Activated gamma-delta T cell treated with anti-CD3 and anti-CD28 coated beads, Interleukin-2, amount 50 U/mL, for 16 hours (primary cell): Measurements from ENCODE around the gene IGHMBP2.
"Not testable (repeated sequence)": the region's sequence is repeated elsewhere in the genome, so short reads cannot be mapped to it uniquely, and the experiment has no call there.

Experiments
- DNase-seq: peaks from one replicate; pipeline ENCODE4 v3.0.0-alpha.2; 2020; ENCODE audit warnings: low read depth

The IGHMBP2 gene

DNA sequence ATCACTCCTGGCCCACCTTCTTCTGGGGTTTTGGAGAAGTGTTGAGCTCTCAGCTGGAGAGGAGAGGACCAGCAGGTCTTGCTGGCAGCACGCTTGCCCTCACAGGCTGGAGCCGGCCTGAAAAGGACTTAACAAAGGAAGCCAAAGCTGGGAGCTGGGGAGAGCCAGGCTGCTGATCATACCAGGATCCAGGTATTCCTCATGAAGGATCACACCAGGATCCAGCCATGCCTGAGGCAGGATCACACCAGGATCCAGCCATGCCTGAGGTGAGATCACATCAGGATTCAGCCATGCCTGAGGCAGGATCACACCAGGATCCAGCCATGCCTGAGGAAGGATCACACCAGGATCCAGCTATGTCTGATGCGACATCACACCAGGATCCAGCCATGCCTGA, 60.1 kb downstream of the IGHMBP2 start:
- no peak for DNase-seq

DNA sequence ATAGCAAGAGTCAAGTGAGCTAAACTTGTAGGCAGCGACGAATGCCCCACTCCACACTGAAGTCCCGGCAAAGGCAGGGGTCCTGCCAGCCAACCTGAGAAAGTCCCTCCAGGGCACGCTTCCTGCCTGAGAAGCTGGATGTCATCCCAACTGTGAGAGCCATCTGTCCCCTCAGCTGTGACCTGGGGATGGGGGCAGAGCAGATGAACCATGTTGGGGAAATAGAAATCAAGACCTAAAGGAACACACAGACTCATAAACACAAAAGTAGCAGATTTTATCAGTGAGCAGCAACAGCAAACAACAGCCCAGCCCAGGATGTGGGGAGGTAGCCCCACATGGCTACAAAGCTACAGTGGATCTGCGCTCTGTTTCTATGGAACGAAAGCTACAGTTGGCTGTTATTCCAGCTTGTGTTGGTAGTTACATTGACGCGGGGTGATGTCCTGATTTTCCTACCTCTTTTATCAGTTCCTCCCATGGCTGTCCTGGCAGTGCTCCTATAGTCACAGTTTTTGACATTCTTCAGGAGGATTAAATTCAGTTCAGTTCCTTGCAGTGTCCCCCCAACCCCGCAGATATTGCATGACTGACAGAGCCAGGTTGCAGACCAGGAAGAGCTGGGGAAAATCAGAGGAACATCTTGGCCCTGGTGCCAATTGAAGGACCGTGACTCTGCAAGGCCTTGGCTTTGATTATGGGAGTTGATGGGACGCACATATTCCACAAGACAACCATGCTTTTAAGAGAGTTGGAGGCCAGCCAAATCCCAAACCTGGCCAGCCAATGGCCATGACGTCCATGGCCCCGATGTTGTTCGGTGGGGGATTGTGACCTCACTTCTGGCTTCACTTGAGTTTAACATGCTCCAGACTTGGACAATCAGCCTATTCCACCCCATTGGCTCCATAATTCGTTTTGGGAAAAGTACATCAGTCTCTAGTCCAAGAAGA, 62.5 kb downstream of the IGHMBP2 start:
- no peak for DNase-seq

DNA sequence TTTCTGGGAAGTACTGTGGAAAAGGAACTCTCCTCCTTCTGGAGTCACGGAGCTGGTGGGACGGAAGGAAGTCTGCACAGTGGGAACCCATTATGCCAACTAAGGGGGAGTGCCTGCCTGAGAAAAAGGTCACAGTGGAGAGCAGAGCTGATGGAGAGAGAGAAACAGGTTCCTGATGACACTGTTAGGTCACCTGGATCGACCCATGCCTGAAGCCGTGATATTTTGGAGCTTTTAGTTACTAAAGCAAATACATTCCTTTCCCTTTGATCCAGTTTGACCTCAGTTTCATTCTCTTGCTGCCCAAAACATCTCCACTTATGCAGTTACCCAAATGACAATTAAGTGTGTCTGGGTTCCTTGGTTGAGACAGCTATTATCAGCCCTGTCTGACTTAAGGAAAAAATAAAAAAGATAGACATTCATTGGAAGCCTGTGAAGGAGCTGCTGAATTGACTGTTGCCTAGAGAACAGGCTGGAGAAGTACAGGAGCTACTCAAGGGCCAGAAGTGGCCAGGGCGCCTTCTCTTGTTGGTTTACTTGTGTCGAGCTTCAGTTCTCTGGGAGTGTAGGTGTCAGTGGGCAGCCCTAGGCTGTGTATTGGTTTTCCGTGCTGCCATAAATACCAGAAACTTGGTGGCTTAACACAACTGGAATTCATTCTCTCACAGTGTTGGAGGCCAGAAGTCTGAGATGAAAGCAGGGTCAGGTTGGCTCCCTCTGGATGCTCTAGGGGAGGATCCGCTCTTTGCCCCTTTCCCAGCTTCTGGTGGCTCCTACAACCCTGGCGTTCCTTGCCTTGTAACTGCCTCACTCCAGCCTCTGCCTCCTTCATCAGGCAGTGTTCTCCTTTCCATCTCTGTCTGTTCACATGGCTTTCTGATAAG, 63.4 kb downstream of the IGHMBP2 start:
- no peak for DNase-seq

DNA sequence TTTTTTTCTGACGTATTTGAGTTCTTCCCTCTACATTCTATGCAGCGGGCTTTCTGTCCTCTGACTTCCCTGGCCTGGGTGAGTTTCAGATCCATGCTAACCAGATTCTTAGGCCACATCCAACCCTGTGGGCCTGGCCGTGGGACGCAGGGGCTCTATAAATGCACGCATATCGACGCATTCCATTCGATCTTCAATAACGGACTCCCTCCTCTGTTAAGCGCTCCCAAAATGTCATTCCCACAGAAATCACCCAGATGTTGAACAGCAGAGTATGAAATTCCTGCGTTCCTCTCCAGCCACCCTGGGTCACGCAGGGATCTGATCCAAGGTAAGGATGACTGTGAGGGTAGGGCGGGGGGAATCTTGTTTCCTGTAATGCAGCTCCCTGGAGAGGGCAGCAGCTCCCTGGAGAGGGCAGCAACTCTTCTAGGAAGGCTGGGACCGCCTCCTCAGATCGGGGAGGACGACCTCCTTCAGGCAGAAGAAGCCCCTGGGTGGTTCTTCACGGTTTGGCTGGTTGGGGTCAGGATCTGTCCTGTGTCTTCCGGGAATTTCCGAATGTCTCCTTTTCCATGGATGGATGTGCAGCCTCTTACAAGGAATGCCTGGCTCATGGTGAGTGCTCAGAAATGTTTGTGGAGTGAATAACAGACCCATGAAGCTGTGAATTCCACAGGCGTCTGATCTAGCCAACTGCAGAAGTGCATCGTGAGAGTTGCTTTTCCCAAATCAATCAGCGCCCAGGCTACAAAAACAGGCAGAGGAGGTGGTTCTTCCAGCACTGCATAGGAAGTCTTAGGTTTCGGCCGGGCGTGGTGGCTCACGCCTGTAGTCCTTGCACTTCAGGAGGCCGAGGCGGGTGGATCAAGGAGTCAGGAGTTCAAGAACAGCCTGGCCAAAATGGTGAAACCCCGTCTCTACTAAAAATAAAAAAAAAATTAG, 64.9 kb downstream of the IGHMBP2 start:
- DNase-seq, result no peak

DNA sequence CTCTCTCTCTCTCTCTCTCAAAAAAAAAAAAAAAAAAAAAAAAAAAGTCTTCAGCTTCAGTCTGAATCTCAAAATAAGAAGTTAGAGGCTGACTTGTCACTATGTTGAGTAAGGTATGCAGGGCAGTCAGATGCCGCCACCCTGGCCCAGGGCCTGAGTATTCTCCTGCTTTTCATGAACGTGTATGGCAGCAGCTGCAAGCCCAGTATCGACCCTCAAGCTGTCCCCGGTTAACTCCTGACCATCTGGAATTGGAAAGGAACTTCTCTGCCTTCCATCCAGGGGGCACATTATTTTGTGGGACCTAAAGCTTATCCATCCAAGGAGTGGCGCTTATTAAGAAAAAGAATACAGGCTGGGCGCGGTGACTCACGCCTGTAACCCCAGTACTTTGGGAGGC, 65.7 kb downstream of the IGHMBP2 start:
- DNase-seq, result no peak

DNA sequence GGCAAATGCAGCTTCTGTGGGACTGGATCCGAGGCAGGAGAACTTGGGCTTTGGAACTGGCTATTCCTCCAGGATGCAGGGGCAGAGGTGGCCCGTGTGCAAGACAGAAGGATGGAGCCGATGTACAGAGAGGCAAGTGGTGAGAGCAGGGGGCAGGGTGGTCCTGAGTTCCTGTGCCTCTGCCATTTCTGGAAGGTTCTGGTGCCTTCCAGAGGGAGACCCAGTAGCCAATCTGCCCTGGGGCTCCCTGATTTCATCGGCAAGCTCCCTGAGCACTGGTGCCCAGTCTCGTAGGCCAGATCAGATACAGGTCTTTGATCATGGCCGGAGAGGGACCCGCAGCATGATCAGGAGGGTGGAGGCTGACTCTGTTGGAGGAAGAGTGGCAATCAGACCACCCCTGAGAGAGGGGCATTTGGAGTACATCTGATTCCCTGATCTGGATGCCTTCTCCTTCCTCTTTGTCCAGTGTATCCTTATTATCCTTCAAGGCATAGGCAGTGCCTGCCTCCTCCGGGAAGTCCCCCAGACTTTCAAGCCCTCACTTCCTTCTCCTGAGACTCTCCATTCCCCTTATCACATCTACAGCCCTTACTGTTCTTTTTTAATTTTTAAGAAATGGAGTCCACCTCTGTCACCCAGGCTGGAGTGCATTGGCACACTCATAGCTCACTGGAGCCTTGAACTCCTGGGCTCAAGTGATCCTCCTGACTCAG, 67.4 kb downstream of the IGHMBP2 start:
- DNase-seq, result no peak

DNA sequence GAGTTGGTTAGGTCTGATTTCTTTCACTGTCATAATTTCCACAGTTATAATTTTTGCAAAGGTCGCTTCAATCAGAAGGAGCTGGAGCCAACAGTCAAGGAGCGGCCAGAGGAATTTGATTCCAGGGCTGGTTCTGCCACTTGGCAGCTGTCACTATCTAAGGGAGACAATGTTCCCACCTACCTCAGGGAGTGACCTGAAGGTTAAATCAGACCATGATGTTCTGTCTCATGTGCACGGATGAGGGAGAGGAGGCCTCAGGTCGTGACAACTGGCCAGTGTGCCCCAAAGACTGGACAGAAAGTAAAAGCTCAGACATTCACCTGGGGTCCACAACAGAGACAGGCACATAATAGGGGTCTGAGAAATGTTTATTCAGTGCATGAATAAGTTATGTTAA, 69.5 kb downstream of the IGHMBP2 start:
- DNase-seq, result no peak

DNA sequence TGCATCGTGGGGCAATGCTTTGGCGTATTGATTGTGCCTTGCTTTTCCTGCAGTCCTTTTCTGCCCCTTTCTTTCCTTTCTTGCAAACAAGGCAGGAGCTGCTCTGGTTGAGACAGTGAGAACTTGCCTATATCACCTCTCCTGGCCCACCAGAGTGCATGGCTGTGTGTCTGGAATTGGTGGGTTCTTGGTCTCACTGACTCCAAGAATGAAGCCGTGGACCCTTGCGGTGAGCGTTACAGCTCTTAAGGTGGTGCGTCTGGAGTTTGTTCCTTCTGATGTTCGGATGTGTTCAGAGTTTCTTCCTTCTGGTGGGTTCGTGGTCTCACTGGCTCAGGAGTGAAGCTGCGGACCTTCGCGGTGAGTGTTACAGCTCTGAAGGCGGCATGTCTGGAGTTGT, 70.0 kb downstream of the IGHMBP2 start:
- DNase-seq, result not testable (repeated sequence)

DNA sequence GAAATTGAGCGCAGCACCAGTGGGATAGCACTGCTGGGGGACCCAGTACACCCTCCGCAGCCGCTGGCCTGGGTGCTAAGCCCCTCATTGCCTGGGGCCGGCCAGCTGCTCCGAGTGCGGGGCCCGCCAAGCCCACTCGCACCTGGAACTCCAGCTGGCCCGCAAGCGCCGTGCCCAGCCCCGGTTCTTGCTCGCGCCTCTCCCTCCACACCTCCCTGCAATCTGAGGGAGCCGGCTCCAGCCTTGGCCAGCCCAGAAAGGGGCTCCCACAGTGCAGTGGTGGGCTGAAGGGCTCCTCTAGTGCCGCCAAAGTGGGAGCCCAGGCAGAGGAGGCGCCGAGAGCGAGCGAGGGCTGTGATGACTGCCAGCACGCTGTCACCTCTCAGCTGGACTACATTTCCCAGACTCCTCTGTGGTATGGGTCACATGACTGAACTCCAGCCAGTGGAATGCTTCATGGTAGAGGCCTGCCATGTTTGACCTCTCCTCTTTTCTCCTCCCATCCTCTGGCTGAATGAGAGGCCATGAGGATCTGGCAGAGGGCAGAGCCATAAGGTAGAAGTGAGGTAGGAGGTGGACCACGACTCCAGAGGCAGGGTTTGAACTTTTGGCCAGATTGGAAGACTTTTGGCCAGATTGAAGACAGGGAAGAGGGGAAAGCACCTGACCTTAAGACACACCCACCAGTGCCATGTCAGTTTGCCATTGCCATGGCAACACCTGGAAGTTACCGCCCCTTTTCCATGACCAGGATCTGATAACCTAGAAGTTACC, 70.9 kb downstream of the IGHMBP2 start:
- DNase-seq, result no peak

DNA sequence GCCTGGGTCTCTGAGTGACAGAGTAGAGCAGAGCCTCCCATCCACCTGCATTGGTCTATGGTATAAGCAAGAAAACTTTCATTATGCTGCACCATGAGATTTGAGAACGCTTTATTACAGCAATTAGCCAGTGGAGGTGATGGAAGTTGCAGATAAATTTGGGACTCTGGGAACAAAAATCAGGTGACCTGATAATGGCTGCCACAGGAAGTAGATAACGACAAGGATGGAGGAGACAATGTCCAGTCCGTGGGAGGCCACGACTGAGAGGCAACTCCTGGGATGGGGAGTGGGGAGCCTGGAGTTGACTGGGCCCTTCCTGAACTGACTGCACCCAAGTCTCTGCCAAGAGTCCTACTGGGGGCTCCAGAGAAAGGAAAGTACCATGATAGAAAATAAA, 72.4 kb downstream of the IGHMBP2 start:
- no peak for DNase-seq

DNA sequence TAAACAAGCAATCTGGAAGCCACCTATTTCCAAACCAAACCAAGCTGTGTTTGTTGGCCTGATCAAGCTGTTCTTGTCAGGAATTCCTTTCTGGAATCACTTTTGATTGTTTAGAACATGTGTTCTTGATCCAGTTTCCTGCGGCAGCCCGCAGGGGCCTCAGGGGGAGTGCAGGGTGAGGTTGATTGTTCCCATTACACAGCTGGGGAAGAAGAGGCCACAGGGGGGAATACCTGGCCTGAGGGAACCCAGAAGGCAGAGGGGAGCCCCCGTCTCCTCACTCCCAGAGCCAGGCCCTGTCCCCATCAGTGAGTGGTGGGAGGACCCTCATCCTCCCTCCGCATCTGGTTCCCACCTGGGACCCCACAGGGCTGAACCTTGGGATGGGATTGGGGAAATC, 72.9 kb downstream of the IGHMBP2 start:
- no peak for DNase-seq

DNA sequence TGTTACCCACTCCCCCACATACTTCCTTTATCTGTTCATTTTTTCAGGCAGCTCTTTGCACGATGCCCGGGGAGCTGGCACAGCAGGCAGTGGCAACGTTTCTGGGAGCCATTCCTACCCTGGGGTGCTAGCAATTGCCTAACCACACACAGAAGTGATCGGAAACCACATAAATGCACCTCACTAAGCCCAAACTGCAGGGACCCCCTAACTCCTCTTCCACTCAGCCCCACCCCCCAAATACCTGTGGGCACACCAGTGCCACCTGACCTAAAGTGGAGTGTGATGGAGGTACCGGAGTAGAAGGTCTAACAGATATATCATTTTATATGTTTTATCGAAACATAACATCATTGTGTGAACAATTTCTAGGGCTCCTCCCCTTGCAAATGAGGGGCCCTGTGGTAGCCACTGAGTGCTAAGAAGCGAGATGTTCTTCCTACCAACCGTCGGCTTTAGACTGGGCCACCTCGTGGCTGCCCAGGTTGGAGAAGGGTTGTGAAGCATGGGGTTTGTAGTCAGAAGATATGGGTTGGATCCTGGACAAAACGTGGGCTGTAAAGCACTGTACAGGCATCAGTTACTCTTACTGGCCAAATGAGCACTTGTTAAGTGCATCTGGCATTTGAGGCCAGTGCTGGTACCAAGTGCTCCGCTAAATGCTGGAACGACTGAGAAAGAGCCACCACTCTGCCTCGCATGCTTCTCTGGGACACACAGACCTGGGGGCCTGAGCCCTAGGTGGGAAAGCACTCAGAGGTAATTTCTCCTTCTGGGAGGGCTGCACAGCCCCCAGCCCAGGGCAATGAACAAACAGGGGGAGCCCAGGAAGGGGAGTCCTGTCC, 74.3 kb downstream of the IGHMBP2 start:
- no peak for DNase-seq

DNA sequence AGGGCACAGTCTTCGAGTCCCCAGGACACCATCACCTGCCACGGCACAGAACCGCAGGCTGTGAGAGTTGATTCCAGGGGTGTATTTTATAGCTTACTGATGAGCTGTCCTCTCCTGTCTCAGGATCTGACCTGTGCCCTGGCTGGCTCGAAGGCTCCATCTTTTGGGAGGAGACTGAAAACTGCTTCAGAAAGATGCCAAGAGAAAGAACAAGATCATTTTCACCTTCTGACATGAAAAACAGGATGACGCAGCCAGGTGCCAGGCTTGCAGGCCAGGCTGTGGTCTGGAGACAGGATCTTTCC, 74.9 kb downstream of the IGHMBP2 start:
- DNase-seq, result no peak

DNA sequence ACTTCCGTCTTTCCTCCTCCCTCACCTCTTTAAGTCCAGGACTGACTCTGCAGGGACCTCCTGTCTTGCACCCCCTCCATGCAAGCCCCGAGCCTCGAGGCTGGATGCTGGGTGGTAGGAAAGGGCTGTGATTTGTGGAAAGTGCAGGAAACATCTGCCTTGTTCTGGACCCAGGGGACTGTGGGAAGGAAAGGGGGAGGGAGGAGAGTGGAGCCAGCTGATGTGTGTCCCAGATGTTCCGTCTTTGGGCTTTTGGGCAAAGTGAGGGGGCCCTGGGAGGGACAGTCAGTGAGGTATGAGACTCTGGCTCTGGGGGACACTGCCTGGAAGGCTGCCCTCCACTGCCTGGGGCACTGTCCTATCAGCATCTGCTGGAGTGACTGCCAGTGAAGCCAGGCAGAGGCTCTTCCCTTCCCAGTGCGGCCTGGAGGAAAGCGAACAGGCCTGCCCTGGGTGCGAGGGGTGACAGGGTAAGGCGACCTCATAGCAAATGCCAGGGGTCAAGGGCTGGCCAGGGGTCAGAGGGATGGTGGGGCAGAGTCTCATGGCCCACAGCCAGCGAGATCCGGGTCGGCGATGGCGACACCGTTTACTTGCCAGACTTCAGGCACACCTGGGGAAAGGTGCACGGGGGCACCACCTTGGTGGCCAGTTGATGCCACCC, 75.4 kb downstream of the IGHMBP2 start:
- DNase-seq, result no peak

DNA sequence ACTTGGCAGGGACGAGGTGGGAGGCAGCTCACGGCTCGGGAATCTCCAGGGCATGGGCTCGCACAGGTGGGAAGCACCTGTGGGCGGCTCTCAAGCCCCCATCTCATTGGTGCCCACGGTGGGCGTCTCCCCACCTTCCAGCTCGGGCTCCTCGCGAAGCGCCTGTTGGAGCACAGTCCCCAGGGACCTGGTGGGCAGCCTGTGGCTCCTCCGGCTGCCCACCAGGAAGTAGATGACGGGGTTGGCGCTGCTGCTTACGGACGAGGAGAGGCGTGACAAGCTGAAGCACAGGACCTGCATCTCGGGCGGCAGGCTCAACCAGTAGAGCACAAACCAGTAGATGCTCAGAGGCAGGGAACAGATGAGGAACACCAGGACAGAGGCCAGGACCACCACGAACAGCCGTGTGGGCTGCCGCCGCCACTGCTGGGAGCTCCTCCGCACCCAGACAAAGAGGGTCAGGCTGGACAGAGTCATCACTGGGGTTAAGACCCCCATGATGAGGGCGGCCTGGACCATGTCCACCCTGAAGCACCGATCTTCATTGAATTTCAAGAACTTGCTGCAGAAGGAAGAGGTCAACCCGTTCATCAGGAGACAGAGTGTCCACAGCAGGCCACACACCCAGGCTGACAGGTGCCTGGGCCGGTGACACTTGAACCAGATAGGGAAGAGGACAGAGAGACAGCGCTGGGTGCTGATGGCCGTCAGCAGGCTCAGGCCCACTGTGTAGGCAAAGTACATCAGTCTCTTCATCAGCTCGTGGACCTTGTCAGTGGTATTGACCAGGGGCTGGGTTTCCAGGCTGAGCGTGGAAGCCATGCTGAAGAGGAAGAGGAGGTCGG, 76.5 kb downstream of the IGHMBP2 start:
- no peak for DNase-seq

DNA sequence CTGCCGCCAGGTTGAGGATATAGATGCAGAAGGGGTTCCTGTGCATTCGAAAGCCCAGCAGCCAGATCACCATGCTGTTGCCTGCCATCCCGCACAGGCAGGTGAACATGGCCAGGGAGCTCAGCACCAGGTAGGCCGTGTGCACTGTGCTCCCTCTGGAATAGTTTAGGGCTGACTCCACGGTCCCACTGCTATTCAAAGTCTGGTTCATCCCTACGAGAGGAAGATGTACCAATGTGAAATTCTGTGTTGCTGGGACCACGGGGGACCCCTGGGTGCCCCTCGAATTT, 77.0 kb downstream of the IGHMBP2 start, which contains the start of gene MRGPRD:
Gene MRGPRD, minus strand, starts transcription at position 211 of the 290 bp plus-strand sequence. Its CDS starts 0 bp downstream, at position 211.
- DNase-seq, result no peak

DNA sequence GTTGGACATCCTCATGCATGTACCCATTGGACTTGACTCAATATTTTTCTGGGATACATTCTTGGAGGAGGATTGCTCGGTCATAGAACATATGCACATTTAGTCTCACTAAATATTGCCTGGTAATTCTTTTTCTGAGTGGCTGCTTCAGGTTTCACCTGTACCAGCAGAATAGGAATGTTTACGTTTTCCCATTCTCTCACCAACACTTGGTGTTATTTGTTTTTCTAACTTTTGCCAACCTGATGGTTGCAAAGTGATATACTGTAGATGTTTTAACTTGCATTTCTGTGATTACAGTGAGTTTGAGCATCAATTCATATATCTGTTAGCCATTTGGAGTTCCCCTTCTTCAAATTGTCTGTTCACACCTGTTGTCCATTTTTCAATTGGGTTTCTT, 78.4 kb downstream of the IGHMBP2 start:
- DNase-seq, result no peak

DNA sequence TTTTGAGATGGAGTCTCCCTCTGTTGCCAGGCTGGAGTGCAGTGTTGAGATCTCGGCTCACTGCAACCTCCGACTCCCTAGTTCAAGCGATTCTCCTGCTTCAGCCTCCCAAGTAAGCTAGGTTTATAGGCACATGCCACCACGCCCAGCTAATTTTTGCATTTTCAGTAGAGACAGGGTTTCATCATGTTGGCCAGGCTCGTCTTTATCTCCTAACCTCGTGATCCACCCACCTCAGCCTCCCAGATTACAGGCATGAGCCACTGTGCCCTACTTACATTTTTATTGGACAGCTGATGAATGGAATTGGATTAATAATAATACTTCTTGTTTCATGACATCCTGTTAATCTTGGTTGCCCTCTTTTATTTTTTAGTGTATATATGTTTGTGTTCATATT, 80.1 kb downstream of the IGHMBP2 start:
- no peak for DNase-seq
